Fibroblast of the aortic adventitia (primary cell): Measurements from ENCODE around the gene C2orf72. TPM values are rescaled to one million over a fixed set of nuclear protein-coding genes. Genes with fewer than 3 reads are reported as not detected.

Experiments used
- DNase-seq: peaks from one replicate; pipeline ENCODE4 v3.0.0-alpha.2; 2010; ENCODE audit warnings: low read depth
- H3K4me3 ChIP-seq: 2 replicates; pipeline ENCODE4 v1.5.1; 2011; ENCODE audit warnings: low read depth, mild to moderate bottlenecking, control low read depth, low read length, moderate library complexity
- total RNA-seq: library from RNA; depleted of rRNA; stranded (reverse); fragments of >200 nt; gene quantifications from 2 replicates; pipeline ENCODE4 v1.2.3, GENCODE V29; 2012; ENCODE audit warnings: low replicate concordance
- TF ChIP-seq, protein P1 (sequence below): IDR thresholded peaks from 2 replicates; pipeline ENCODE4 v1.5.1; 2011; ENCODE audit warnings: mild to moderate bottlenecking, low read length, control low read depth, inconsistent platforms; ENCODE audit not compliant: insufficient read depth

The C2orf72 gene
- total RNA-seq, 1 donor, result not detected

DNA sequence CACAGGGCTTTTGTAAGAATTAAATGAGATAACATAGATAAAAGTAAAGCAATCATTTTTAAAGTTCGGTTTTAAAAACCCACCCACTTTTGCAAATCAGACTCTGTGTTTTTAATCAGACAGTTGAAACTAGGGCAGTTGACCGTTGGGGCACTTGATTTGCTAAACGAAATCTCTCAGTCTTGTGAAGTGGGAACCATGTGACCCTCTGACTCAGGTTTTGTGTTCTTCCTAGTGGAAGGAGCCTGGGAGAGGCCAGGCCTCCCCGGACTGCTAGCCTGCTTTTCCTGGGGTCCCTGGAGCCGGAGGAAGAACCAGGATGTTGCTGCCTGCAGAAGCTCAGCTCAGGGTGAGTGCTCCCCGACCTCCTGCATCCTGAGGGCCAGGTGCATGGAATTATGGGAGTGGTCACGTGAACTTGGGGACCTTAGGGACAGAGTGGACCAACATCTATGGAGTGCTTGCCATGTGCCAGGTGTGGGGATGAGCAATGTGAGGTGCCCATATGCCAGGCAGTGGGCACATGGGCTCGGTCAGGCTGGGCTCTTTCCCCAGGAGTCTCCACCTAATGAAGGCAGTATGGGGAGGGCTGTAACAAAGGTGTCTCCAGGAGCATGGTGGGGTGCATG is 3.9 kb downstream of the C2orf72 start:
- DNase-seq, result no peak
- no peak overlapping the region for H3K4me3 ChIP-seq
- TF ChIP-seq, protein P1, sequence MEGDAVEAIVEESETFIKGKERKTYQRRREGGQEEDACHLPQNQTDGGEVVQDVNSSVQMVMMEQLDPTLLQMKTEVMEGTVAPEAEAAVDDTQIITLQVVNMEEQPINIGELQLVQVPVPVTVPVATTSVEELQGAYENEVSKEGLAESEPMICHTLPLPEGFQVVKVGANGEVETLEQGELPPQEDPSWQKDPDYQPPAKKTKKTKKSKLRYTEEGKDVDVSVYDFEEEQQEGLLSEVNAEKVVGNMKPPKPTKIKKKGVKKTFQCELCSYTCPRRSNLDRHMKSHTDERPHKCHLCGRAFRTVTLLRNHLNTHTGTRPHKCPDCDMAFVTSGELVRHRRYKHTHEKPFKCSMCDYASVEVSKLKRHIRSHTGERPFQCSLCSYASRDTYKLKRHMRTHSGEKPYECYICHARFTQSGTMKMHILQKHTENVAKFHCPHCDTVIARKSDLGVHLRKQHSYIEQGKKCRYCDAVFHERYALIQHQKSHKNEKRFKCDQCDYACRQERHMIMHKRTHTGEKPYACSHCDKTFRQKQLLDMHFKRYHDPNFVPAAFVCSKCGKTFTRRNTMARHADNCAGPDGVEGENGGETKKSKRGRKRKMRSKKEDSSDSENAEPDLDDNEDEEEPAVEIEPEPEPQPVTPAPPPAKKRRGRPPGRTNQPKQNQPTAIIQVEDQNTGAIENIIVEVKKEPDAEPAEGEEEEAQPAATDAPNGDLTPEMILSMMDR, result no peak

DNA sequence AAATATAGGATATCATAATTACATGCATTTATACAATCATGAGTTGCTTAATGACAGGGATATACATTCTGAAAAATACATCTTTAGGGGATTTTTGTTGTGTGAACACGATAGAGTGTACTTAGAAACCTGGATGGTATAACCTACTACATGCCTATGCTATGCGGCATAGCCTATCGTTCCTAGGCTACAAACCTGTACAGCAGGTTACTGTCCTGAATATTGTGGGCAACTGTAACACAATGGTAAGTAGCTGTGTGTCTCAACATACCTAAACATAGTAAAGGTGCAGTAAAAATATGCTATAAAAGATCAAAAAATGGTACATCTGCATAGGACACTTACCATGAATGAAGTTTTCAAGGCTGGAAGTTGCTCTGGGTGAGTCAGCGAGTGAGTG is 6.5 kb downstream of the C2orf72 start:
- DNase-seq, result no peak
- TF ChIP-seq, protein P1, result no peak
- H3K4me3 ChIP-seq, result no peak overlapping the region

DNA sequence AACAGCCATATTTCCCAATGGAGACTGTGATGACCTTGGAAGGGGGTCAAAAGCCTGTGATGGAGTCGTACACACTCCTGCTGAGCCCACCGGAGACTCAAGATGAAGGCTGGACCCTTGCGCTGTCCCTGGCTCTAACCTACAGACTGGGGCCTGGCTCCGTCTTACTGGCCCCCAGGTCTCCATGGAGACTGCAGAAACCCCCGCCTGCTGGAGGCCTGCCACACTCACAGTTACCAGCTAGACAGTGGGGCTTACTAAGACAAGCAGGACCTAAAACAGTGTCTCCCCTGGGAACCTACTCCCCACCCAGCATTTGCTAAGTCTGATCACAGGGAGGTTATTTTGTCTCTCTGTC is 9.6 kb downstream of the C2orf72 start:
- TF ChIP-seq, protein P1, result no peak
- no peak for DNase-seq
- no peak overlapping the region for H3K4me3 ChIP-seq

DNA sequence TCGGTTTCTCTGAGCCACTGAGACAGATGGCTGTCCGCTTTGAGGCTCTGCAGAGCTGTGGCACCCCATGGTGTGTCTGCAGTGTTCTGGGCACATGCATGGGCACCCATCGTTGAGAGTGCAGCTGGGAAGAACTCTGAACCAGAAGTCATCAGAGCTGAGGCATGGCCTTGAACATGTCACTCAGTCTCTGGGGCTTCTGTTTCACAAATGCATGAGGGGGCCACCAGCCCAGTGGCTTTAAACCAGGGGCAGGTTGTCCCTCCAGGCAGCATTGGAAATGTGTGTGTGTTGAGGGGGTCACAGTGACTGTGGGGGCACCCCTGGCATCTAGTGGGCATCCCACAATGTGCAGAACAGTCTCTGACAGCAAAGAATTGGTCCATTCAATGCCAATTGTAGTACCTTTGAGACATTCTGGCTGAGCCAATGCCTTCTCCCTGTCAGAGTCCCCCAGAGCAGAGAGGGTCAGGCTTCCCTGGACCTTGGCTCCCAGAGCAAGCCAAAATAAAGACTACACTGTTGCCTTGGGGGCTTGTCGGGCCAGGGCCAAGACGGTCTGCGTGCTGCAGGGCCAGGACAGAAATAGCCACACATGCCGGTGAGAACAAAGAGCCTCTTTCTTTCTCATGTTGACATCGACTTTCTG is 10.1 kb downstream of the C2orf72 start:
- DNase-seq, result no peak
- TF ChIP-seq, protein P1, result no peak
- H3K4me3 ChIP-seq, result no peak overlapping the region

DNA sequence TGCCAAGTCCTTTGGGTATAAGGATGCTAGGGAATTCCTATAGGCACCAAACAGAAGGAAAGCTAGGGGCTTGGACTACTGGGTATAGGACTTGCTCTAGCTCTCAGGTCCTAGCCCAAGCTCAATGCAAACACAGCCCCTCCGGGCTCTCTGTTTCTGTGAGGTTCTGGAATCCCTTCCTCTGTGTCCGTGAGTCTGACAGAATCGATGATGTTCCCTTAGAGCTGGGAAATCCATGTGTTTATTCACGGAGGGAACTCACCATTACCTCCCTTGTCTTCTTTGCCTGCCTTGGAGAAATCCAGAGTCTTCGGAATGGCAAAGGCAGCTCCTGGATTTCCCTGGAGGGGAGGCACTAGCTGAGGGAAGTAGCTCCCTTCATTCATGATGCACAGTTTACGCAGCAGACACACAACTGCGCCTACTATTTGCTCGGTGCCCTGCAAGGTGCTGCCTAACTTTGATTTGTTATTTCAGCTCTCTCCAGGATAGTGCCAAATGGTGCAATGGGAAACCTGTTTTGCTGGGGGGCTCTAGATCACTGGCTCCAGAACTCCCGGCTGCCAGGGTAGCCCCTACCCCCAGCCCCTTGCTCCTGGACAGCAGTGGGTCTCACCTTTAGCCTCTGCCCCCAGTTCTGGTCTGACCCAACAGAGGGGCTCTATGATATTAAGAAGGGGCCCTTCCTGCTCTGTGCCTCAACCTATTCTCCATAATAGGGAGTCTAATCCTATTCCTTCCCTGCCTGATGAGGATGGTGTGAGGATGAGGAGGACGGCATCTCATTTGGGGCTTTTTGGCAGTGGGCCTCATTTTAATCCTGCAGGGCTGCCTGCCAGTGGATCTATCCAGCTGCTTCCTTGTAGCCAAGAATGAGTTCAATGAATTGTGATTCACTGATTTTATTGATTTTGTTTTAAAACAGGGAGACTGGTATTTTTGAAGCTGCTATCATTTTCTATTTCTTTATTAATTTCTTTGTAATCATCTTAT is 10.9 kb downstream of the C2orf72 start:
- no peak overlapping the region for H3K4me3 ChIP-seq
- TF ChIP-seq, protein P1, result no peak
- no peak for DNase-seq

DNA sequence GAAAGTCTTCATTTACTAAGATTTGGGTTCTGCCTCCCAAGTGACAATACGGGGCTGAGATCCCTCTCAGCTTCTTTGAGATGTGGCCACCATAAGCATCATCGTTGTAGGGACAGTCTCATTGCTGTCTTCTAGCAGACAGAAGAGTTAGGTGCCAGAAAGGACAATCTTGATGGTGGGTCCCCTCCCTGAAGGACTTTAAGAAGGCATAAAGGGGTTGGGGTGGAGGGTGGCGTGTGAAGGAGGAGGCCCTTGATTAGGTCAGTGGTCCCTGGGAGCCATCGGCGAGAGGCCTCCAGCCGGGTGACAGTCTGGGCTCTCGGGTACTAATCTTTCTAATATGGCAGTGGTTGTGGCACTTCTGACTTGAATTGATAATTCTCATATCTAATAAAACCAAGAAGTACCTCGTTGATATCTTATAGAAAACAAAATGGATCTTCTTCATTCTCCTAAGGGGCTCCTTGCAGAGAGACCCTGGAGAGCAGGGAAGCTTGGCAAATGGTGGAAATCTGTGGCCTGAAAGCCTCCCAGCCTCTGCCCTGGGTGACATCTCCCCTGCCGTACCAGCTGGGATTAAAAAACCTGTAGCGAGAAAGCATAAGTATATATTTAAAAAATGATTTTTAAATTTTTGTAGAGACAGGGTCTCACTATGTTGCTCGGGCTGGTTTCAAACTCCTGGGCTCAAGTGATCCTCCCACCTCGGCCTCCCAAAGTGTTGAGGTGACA is 12.1 kb downstream of the C2orf72 start:
- H3K4me3 ChIP-seq, result no peak overlapping the region
- TF ChIP-seq, protein P1, result no peak
- no peak for DNase-seq
